ELR (cell line): ENCODE data around the gene MAB21L3.

ENCODE experiments used
- DNase-seq: peaks from one replicate; pipeline ENCODE4 v3.0.0-alpha.2; 2015; ENCODE audit warnings: low read depth

MAB21L3 gene

GRCh38 chr1:116166011-116166571 is 54.9 kb downstream of the MAB21L3 start:
- no peak for DNase-seq

GRCh38 chr1:116166655-116167054 is 55.5 kb downstream of the MAB21L3 start:
- no peak for DNase-seq

GRCh38 chr1:116167625-116168276 is 56.6 kb downstream of the MAB21L3 start:
- DNase-seq = peak; percentile 9

GRCh38 chr1:116168277-116169032 is 57.3 kb downstream of the MAB21L3 start:
- peak; percentile 52 for DNase-seq

- no peak for DNase-seq
These were observed 58.7 kb downstream of the MAB21L3 start for GRCh38 chr1:116169898-116170297.

GRCh38 chr1:116170721-116171589 is 59.8 kb downstream of the MAB21L3 start:
- no peak for DNase-seq

- no peak for DNase-seq
These were observed 61.5 kb downstream of the MAB21L3 start for GRCh38 chr1:116172666-116173065.

GRCh38 chr1:116175611-116176010 is 64.4 kb downstream of the MAB21L3 start:
- DNase-seq = no peak

GRCh38 chr1:116176306-116176789 is 65.1 kb downstream of the MAB21L3 start:
- no peak for DNase-seq

GRCh38 chr1:116177861-116178260 is 66.7 kb downstream of the MAB21L3 start:
- DNase-seq = no peak

GRCh38 chr1:116178837-116179236 is 67.6 kb downstream of the MAB21L3 start:
- DNase-seq = no peak

GRCh38 chr1:116179419-116179818 is 68.2 kb downstream of the MAB21L3 start:
- DNase-seq = no peak

GRCh38 chr1:116179964-116180363 is 68.8 kb downstream of the MAB21L3 start:
- DNase-seq = no peak

- no peak for DNase-seq
These were observed 71.0 kb downstream of the MAB21L3 start for GRCh38 chr1:116182019-116182714.
